ENCODE results near the gene MBTPS1.

DNA sequence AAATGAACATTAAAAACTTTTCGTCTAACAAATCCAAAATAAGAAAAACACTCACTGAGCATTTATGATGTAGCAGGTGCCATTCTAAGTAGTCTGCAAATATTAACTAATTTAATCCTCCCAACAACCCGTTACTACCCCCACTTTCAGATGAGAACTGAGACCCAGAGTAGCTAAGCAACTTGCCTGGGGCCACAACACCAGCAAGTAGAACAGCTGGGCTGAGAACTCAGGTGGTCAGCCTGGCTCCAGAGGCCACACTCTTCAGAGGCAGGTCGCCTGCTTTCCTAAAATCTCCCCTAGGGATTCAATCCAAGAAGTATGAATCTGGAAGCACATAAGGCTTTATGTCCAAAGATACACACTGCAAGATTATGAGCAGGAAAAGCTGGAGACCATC is 6.2 kb downstream of the MBTPS1 start:
- TF ChIP-seq, protein P1, sequence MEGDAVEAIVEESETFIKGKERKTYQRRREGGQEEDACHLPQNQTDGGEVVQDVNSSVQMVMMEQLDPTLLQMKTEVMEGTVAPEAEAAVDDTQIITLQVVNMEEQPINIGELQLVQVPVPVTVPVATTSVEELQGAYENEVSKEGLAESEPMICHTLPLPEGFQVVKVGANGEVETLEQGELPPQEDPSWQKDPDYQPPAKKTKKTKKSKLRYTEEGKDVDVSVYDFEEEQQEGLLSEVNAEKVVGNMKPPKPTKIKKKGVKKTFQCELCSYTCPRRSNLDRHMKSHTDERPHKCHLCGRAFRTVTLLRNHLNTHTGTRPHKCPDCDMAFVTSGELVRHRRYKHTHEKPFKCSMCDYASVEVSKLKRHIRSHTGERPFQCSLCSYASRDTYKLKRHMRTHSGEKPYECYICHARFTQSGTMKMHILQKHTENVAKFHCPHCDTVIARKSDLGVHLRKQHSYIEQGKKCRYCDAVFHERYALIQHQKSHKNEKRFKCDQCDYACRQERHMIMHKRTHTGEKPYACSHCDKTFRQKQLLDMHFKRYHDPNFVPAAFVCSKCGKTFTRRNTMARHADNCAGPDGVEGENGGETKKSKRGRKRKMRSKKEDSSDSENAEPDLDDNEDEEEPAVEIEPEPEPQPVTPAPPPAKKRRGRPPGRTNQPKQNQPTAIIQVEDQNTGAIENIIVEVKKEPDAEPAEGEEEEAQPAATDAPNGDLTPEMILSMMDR (IDR thresholded peaks at IDR 0.05), result no peak
- TF ChIP-seq ZFX (IDR thresholded peaks at IDR 0.05; ENCODE audit: borderline replicate concordance), result no peak

Measured in 22Rv1 (cell line).